ENCODE results near the gene CAST. TPM values are rescaled to one million over a fixed set of nuclear protein-coding genes. Genes with fewer than 3 reads are reported as not detected.

The CAST gene
- total RNA-seq, 4 donors from 2014 or later: 415 to 523 (median 468) TPM

- TF ChIP-seq CTCF (IDR thresholded peaks at IDR 0.05) (no peak), POLR2A (IDR thresholded peaks at IDR 0.05) (no peak)
- H3K4me3 ChIP-seq (ENCODE audit: low read depth, poor library complexity, severe bottlenecking): no peak overlapping the region
- peak in 1 of 2 donors; percentile 63 for DNase-seq (ENCODE audit: low spot score in 2 of 2)
- 20 to 46% methylated on average over 2 of the region's 2 CpGs for WGBS, 2 donors
- intact Hi-C loops (cut with DNase I; ENCODE audit: low total_unique reads): no loop called here
These were observed 32.4 kb upstream of the CAST start for GRCh38 chr5:96629774-96630173.

GRCh38 chr5:96633820-96634219, 28.4 kb upstream of the CAST start:
- WGBS, 2 donors: 35 to 64% methylated on average over 4 of the region's 4 CpGs
- intact Hi-C loops (cut with DNase I; ENCODE audit: low total_unique reads): no loop called here
- H3K4me3 ChIP-seq (ENCODE audit: low read depth, poor library complexity, severe bottlenecking): no peak overlapping the region
- DNase-seq (ENCODE audit: low spot score in 2 of 2): no peak
- TF ChIP-seq CTCF (IDR thresholded peaks at IDR 0.05) (no peak), POLR2A (IDR thresholded peaks at IDR 0.05) (no peak)

- no peak overlapping the region for H3K4me3 ChIP-seq (ENCODE audit: low read depth, poor library complexity, severe bottlenecking)
- TF ChIP-seq CTCF (IDR thresholded peaks at IDR 0.05): no peak
- TF ChIP-seq POLR2A (IDR thresholded peaks at IDR 0.05): no peak
- intact Hi-C loops (cut with DNase I; ENCODE audit: low total_unique reads): no loop called here
- DNase-seq (ENCODE audit: low spot score in 2 of 2): no peak
- WGBS, 2 donors: 93 to 100% methylated on average over 1 of the region's 1 CpG
These were observed 27.3 kb upstream of the CAST start for GRCh38 chr5:96634881-96635280.

DNA sequence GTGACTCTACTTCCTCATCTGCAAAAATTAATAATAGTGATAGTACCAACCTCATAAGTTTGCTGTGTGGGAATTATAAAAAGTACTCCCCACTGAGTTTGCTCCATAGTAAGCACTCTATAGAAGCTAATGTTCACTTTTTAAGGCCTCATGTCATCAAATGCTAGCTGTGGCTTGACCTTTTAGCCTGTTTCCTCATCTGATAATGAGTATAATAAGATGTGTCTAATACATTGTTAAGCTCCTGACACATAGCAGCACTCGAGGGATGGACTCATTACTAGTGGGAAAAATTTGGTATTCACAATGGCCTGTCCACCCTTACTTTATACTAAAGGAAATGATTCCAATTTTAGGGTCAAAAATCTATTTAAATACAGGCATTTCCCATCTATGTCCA, 26.1 kb upstream of the CAST start:
- H3K4me3 ChIP-seq (ENCODE audit: low read depth, poor library complexity, severe bottlenecking): no peak overlapping the region
- no peak for DNase-seq (ENCODE audit: low spot score in 2 of 2)
- TF ChIP-seq CTCF (IDR thresholded peaks at IDR 0.05) (no peak), POLR2A (IDR thresholded peaks at IDR 0.05) (no peak)
- WGBS, 2 donors: 60 to 66% methylated on average over 1 of the region's 1 CpG
- intact Hi-C loops (cut with DNase I; ENCODE audit: low total_unique reads): no loop called here

GRCh38 chr5:96636594-96636993, 25.6 kb upstream of the CAST start:
- intact Hi-C loops (cut with DNase I; ENCODE audit: low total_unique reads): no loop called here
- DNase-seq (ENCODE audit: low spot score in 2 of 2): peak in 1 of 2 donors; percentile 23
- H3K4me3 ChIP-seq (ENCODE audit: low read depth, poor library complexity, severe bottlenecking): no peak overlapping the region
- TF ChIP-seq CTCF (IDR thresholded peaks at IDR 0.05) (no peak), POLR2A (IDR thresholded peaks at IDR 0.05) (no peak)
- 89 to 93% methylated on average over 4 of the region's 4 CpGs for WGBS, 2 donors

- H3K4me3 ChIP-seq (ENCODE audit: low read depth, poor library complexity, severe bottlenecking): no peak overlapping the region
- TF ChIP-seq POLR2A (IDR thresholded peaks at IDR 0.05): no peak
- no peak for TF ChIP-seq CTCF (IDR thresholded peaks at IDR 0.05)
- WGBS, 2 donors: 80 to 90% methylated on average over 1 of the region's 1 CpG
- no peak for DNase-seq (ENCODE audit: low spot score in 2 of 2)
- intact Hi-C loops (cut with DNase I; ENCODE audit: low total_unique reads): no loop called here
These were observed 25.0 kb upstream of the CAST start for GRCh38 chr5:96637196-96637595.

Data from lower leg skin (tissue), 4 donors.